Measurements from ENCODE around the gene TIGD3.

Gene TIGD3

GRCh38 chr11:65375012-65375411 is 20.5 kb downstream of the TIGD3 start:
- DNase-seq, result no peak

- no peak for DNase-seq
Measured at GRCh38 chr11:65376138-65376713, 21.7 kb downstream of the TIGD3 start.

- no peak for DNase-seq
Measured at GRCh38 chr11:65377036-65377435, 22.5 kb downstream of the TIGD3 start.

- DNase-seq, result no peak
Measured at GRCh38 chr11:65377777-65378176, 23.2 kb downstream of the TIGD3 start.

- DNase-seq, result peak; percentile 87
Measured at GRCh38 chr11:65378208-65378927, 23.8 kb downstream of the TIGD3 start.

- no peak for DNase-seq
Measured at GRCh38 chr11:65378928-65379638, 24.5 kb downstream of the TIGD3 start.

- DNase-seq, result no peak
Measured at GRCh38 chr11:65379698-65380459, 25.3 kb downstream of the TIGD3 start.

GRCh38 chr11:65380460-65381119 is 26.0 kb downstream of the TIGD3 start:
- DNase-seq, result no peak

GRCh38 chr11:65381716-65382032 is 27.1 kb downstream of the TIGD3 start:
- DNase-seq, result peak; percentile 80

- peak; percentile 96 for DNase-seq
Measured at GRCh38 chr11:65382033-65382803, 27.7 kb downstream of the TIGD3 start, which contains the start of gene SLC25A45. Gene SLC25A45 (minus strand): TSS chr11:65382646. CDS start chr11:65381951, 695 bp downstream.

- no peak for DNase-seq
Measured at GRCh38 chr11:65382804-65383368, 28.3 kb downstream of the TIGD3 start.

- DNase-seq, result peak; percentile 46
Measured at GRCh38 chr11:65383778-65384177, 29.2 kb downstream of the TIGD3 start.

GRCh38 chr11:65384301-65384889 is 29.8 kb downstream of the TIGD3 start:
- peak; percentile 25 for DNase-seq

GRCh38 chr11:65386307-65387140 is 32.0 kb downstream of the TIGD3 start, which contains the start of gene FRMD8:
Gene FRMD8 (plus strand): TSS chr11:65386637. CDS start chr11:65387037, 400 bp downstream.
- peak; percentile 91 for DNase-seq

- DNase-seq, result no peak
Measured at GRCh38 chr11:65388731-65389130, 34.2 kb downstream of the TIGD3 start.

GRCh38 chr11:65389294-65389980 is 34.9 kb downstream of the TIGD3 start:
- DNase-seq, result no peak

- DNase-seq, result no peak
Measured at GRCh38 chr11:65390099-65390941, 35.8 kb downstream of the TIGD3 start.

GRCh38 chr11:65390996-65391395 is 36.4 kb downstream of the TIGD3 start:
- DNase-seq, result no peak

All from hematopoietic multipotent progenitor cell treated with erythropoietin and hydrocortisone succinate and interleukin-3 and kit ligand, for 4 days (in vitro differentiated cells).